ENCODE data around the gene LDLRAD4. TPM values are rescaled to one million over a fixed set of nuclear protein-coding genes. Genes with fewer than 3 reads are reported as not detected.

Gene LDLRAD4
- total RNA-seq, 1 donor from 2014 or later: 104 TPM

DNA sequence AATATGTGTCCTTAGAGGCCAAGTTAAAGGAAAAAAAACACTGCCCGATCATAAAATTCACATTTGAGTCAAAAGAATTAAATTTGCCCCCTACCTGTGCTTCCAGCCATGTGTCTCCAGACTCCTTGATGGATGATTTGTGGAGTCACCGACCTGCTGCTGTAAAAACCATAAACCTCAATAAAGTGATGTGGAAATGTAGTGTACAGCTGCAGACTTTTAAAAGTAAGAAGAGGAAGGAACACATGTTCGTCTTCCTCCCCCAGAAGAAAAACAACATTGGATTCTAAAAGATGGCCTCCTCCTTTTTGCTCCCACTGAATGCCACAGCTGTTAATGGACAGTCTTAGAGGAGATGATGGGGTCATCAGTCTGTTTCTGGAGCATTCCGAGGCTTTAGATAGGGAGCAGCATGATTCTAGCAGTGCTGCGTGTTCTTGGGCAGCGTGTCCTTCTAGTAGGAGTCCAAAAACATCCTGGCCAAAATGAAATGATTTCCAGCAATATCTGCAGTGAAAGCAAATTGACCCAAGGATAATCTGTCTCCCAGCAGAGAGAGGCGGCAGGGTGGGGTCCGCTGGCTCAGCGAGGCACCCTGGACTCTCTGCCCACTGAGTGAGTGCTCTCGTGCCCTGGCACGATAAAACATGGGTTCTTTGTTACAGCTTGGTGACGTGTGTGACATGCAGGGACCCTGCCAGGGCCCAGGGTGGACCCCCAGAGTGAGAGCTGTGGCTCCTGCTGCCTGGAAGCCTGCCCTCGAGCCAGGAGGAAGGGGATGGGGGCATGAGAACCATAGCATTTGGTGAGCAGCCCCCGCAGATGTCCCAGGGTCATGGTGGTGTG, 311.7 kb downstream of the LDLRAD4 start:
- peak; percentile 17 for DNase-seq (ENCODE audit: low spot score)

DNA sequence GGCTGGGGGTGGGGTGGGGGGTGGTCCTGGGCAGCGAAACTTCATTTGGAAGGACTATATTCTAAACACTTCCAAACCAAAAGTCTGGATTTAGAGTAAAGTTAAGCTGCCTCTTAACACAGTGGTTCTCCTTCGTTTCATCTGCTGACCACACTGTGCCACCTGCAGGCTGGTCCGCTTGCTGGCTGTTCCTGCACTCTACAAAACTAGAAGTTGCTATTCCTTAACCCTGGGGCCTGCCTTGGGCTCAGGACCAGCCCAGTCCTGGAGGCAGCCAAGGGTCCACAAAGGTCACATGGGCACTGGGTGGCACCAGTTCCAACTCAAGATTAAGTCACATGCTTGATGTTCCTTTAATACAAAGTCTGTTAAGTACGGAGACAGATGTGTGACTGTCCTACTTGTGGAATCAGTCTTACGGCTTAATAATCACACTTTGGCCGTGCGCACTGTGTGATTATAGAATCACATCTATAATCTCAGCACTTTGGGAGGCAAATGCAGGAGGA, 312.4 kb downstream of the LDLRAD4 start:
- DNase-seq (ENCODE audit: low spot score): peak; percentile 62

- no peak for DNase-seq (ENCODE audit: low spot score)
Measured at GRCh38 chr18:13531681-13532325, 313.2 kb downstream of the LDLRAD4 start.

DNA sequence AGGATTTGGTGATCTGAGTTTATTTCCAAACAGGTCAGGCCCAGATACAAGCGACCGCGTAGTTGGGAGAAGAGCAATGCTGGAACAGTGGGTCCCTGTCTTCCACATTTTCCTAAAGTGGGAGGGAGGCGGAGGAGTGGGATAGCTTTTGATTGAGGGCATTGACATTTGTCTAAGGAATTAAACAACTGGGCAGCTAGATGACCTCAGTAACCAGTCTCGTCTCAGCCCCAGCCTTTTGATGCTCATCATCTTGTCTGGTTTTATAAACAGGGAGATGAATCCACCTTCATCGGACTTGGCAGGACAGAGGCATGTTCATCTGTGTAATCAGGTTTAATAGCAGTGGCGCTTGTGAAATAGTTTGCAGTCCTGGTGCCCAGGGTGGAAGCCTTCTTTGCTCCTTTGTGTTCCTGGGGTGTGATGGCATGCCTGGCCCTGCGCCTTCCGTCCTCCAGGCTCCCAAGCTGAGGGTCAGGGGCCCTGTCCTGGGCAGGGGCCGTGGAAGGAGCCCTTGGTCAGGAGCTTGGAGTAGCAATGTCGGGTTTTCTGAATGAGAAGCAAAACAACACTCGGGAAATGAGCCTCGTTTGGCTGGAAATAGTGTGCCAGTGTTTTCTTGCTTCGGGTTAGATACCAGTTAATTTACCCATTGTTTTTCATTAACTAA, 314.0 kb downstream of the LDLRAD4 start:
- DNase-seq (ENCODE audit: low spot score): no peak

DNA sequence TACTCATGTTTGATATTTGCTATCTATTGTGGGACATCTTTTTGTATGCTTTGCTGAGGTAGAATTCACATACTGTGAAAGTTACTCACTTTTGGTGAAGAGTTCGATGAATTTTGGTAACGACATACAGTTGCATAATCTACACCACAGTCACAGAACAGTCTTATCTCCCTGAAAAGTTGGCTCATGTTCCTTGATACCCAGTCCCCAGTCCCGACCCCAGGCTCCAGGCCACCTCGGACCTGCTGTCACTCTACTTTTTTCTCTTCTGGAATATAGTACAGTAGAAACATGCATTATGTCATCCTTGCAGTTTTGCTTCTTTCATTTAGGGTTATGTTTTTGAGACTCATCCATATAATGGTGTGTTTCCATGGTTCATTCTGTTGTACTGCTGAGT, 316.1 kb downstream of the LDLRAD4 start:
- DNase-seq (ENCODE audit: low spot score): no peak

GRCh38 chr18:13536578-13536977, 318.0 kb downstream of the LDLRAD4 start:
- DNase-seq (ENCODE audit: low spot score): no peak

DNA sequence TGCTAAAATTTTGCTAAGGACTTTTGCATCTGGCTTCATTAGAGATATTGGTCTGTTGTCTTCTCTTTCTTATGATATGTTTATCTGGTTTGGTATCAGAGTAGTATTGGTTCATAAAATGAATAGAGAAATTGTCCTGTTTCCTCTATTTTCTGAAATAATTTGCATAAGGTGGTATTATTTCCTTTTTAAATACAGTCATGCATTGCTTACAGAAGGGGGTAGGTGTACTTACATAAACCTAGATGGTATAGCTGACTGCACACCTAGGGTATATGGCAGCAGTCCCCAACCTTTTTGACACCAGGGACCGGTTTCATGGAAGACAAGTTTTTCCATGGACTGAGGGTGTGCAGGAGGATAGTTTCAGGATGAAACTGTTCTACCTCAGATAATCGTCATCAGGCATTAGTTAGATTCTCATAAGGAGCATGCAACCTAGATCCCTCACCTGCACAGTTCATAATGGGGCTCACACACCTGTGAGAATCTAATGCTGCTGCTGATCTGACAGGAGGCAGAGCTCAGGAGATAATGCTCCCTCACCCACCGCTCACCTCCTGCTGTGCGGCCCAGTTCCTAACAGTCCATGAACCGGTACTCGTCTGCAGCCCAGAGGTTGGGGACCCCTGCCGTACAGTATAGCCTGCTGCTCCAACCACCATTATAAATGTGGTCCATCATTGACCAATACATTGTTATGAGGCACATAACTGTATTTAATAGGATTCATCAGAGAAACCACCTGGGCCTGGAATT, 318.6 kb downstream of the LDLRAD4 start:
- no peak for DNase-seq (ENCODE audit: low spot score)

GRCh38 chr18:13538630-13539029, 320.1 kb downstream of the LDLRAD4 start:
- peak; percentile 58 for DNase-seq (ENCODE audit: low spot score)

- DNase-seq (ENCODE audit: low spot score): no peak
Measured at GRCh38 chr18:13539050-13539449, 320.5 kb downstream of the LDLRAD4 start.

DNA sequence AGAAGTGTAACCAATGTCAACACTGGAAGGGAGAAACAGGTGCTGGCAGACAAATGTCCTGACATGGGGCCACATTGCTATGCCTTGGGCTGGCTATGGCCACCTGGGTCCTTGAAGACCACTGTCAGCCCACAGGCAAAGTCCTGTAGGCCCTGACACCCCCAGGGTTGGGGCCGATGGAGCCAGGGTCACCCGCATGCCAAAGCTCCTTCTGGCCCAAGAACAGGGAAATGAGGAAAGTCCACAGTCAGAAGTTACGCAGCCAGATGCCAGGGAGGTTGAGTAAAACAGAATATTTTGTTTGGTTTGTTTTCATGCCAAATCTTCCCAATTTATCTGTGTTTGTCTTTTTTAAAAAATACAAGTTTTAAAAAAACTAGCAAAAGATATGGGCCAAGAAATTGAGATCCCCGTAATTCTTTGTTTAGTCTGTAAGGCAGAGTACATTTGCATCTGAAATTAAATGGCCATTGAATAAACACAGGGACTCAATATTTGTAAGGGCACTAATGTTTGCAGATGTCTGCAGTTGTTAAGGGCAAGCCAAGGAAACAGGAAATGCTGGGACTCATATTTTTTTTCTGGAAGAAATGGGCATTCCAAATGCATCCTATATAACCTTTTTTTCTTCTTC, 321.4 kb downstream of the LDLRAD4 start:
- DNase-seq (ENCODE audit: low spot score): no peak

- no peak for DNase-seq (ENCODE audit: low spot score)
Measured at GRCh38 chr18:13540477-13541182, 322.1 kb downstream of the LDLRAD4 start.

- DNase-seq (ENCODE audit: low spot score): peak; percentile 85
Measured at GRCh38 chr18:13541621-13542519, 323.3 kb downstream of the LDLRAD4 start.

- DNase-seq (ENCODE audit: low spot score): no peak
Measured at GRCh38 chr18:13542520-13542847, 323.9 kb downstream of the LDLRAD4 start.

DNA sequence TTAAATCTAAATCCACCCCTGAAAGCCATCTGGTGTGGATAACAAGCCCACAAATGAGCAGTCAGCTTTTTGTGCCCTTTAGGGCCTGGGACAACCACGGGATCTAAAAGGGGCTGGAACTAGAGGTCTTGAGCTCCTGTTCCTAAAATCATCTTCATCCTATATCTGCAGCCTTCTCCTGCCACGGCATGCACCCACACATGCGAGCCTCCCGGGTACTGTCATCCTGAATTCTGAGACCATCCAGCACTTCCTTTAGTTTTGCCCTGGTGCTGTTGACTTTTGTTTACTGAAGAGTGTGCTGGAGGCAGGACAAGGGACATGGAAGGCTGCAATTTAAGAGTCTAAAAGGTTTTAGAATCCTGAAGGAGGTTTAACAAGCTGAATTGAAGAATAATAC, 324.6 kb downstream of the LDLRAD4 start:
- no peak for DNase-seq (ENCODE audit: low spot score)

DNA sequence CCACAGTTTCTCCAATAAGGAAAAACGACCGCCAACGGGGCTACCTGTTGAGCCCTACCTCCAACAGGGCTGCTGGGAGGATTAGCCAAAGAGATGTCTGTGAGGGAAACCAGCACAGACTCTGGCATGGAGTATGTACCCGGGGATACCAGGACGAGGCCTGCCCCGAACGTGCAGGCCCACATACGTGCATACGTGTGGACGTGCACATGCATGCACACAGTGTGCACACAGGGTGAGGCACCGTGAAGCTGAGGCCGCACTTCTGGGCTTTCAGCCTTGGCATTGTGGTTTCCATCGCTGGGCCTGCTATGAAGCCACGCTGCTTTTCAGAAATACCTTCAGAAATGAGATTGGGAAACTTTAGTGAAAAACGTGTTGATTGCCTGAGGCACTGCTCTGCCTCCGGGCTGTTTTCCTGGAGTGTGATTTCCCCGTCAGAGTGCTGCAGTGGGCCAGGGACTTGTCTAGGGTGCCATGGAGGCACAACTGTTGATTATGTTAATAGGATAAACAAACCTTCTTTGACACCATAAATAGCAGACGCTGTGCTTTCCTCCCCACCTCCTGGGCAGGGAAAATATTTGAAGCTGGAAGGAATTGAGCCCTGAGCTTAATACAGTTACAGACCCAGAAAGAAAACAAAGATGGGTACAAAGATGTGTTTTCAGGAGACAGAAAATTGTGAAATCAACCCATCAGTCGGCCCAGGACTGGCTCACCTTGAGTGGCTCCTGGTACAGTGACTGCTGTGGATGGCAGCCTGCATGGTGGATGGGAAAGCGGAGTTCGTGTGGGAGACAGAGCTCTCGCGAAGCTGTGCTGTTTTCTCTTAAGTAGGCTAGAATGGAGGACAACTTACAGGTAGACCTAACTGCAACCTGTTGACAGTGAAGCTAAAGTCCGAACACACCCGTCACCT, 325.5 kb downstream of the LDLRAD4 start:
- no peak for DNase-seq (ENCODE audit: low spot score)

DNA sequence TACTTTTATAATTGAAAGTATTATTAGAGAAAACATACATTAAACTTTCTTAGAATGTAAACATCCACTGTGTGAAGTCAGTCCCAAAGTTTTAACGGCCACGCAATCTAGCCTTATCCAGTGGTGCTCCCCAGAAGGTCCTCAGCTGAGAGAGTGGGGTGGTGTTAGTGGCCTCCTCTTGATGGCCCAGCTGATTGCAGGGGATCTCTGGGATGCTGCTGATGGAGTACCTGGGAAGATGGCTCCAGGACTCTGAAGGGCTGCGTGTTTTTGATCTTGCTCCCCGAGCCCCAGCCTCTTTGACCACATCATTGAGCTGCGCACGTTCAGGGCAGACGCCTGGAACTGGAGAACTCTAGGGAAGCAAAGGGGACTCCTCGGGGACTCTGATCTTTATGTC, 326.4 kb downstream of the LDLRAD4 start:
- no peak for DNase-seq (ENCODE audit: low spot score)

GRCh38 chr18:13545514-13545913, 327.0 kb downstream of the LDLRAD4 start:
- no peak for DNase-seq (ENCODE audit: low spot score)

GRCh38 chr18:13545955-13546354, 327.4 kb downstream of the LDLRAD4 start:
- DNase-seq (ENCODE audit: low spot score): no peak
